Endothelial cell of umbilical vein (primary cell): ENCODE results near the gene LRRC7. TPM values are rescaled to one million over a fixed set of nuclear protein-coding genes. Genes with fewer than 3 reads are reported as not detected.

Source experiments
- BruUV-seq: library from RNA; stranded (reverse); fragments of 400-500 nt; replicated peaks from 2 replicates; lab custom pipeline; 2021; lab: Mats Ljungman, UMichigan
- CTCF ChIA-PET: fragments of 300-600, 350-600 bp; sonication (Branson Sonifier 250); formaldehyde crosslinking; loops from one replicate; lab custom pipeline; 2021; ENCODE audit warnings: antibody characterized with exemption, inconsistent platforms; lab: Charles Lee
- POLR2A ChIA-PET: fragments of 300-600, 350-600 bp; sonication (Branson Sonifier 250); formaldehyde crosslinking; loops from one replicate; lab custom pipeline; 2021; ENCODE audit warnings: antibody characterized with exemption, inconsistent platforms; lab: Charles Lee
- DNase-seq: peaks from one replicate; pipeline ENCODE4 v3.0.0-alpha.2; 2011; ENCODE audit warnings: low read depth, low spot score
- FAIRE-seq: peaks from 2 replicates; lab custom pipeline; 2011; peaks lifted over from hg19 to GRCh38; lab: Jason Lieb, UNC
- H2AFZ ChIP-seq: 2 replicates; pipeline ENCODE4 v1.6.0; 2012; ENCODE audit warnings: low read depth, low read length, control low read depth, inconsistent platforms
- H3K27ac ChIP-seq: 2 replicates; pipeline ENCODE4 v1.5.1; 2011; ENCODE audit warnings: low read depth, mild to moderate bottlenecking, control low read depth, low read length, moderate library complexity; ENCODE audit not compliant: insufficient read depth
- H3K27me3 ChIP-seq, 2 experiments: 2 replicates each; pipeline versions ENCODE4 v1.6.0 to v1.6.1; 2011; ENCODE audit warnings: low read length in 2 of 2, mixed read lengths in 1 of 2; ENCODE audit not compliant: control insufficient read depth in 2 of 2, insufficient read depth in 2 of 2
- H3K36me3 ChIP-seq, 2 experiments: 2 replicates in 1 of 2; 3 replicates in 1 of 2; pipeline ENCODE4 v1.5.1; 2011; ENCODE audit warnings: low read length in 2 of 2, mild to moderate bottlenecking in 1 of 2, moderate library complexity in 1 of 2; ENCODE audit not compliant: control insufficient read depth in 2 of 2, insufficient read depth in 2 of 2; ENCODE audit errors: extremely low read depth in 1 of 2
- H3K4me1 ChIP-seq: 3 replicates; pipeline ENCODE4 v1.5.1; 2011; ENCODE audit warnings: mild to moderate bottlenecking, low read length; ENCODE audit not compliant: control insufficient read depth, insufficient read depth; ENCODE audit errors: extremely low read depth
- H3K4me2 ChIP-seq: 2 replicates; pipeline ENCODE4 v1.6.1; 2011; ENCODE audit warnings: low read length, control low read depth, mixed read lengths; ENCODE audit not compliant: insufficient read depth
- H3K4me3 ChIP-seq, 3 experiments: fragments of 200-600 bp in 1 of 3; sonication (generic), shearing (Covaris generic) in 1 of 3; replicated peaks in 1 of 3; 2 replicates each; pipeline ENCODE4 v1.5.1; 2011 to 2016; ENCODE audit warnings: control low read depth in 3 of 3, low read length in 3 of 3, mild to moderate bottlenecking in 2 of 3, inconsistent platforms in 1 of 3, low read depth in 1 of 3, moderate library complexity in 1 of 3; ENCODE audit not compliant: insufficient read depth in 1 of 3
- H3K79me2 ChIP-seq: 2 replicates; pipeline ENCODE4 v1.6.0; 2012; ENCODE audit warnings: low read length, inconsistent platforms; ENCODE audit not compliant: control insufficient read depth, insufficient read depth
- H3K9ac ChIP-seq: replicated peaks from 2 replicates; pipeline ENCODE3; 2011; ENCODE audit warnings: low read length, control low read depth; ENCODE audit not compliant: insufficient read depth; ENCODE audit errors: extremely low read depth
- H3K9me1 ChIP-seq: replicated peaks from 3 replicates; pipeline ENCODE4 v1.6.0; 2011; ENCODE audit warnings: mild to moderate bottlenecking, low read length; ENCODE audit not compliant: control insufficient read depth, insufficient read depth; ENCODE audit errors: extremely low read depth
- H3K9me3 ChIP-seq: replicated peaks from 2 replicates; pipeline ENCODE4 v1.5.1; 2012; ENCODE audit warnings: low read length, inconsistent platforms; ENCODE audit not compliant: control insufficient read depth, insufficient read depth
- H4K20me1 ChIP-seq: replicated peaks from 2 replicates; pipeline ENCODE3; 2011; ENCODE audit warnings: mild to moderate bottlenecking, low read length; ENCODE audit not compliant: control insufficient read depth, insufficient read depth; ENCODE audit errors: extremely low read depth
- EZH2 ChIP-seq: IDR thresholded peaks from 2 replicates; pipeline ENCODE4 v1.6.1; 2012; ENCODE audit warnings: borderline replicate concordance, low read depth, mild to moderate bottlenecking, moderate library complexity, low read length, inconsistent platforms; ENCODE audit not compliant: severe bottlenecking
- FOS ChIP-seq: IDR thresholded peaks from 2 replicates; pipeline ENCODE4 v1.6.1; 2011; ENCODE audit warnings: mild to moderate bottlenecking, low read length, moderate library complexity, borderline replicate concordance; ENCODE audit not compliant: insufficient read depth
- GATA2 ChIP-seq: IDR thresholded peaks from 2 replicates; pipeline ENCODE4 v1.7.0; 2011; ENCODE audit warnings: low read depth, mild to moderate bottlenecking, moderate library complexity, mixed read lengths, low read length; ENCODE audit not compliant: insufficient read length, insufficient read depth
- JUN ChIP-seq: IDR thresholded peaks from 2 replicates; pipeline ENCODE4 v1.6.1; 2011; ENCODE audit warnings: borderline replicate concordance, low read depth; ENCODE audit not compliant: insufficient read length, insufficient read depth
- MYC ChIP-seq: IDR thresholded peaks from one replicate; pipeline ENCODE4 v1.6.1; 2011; ENCODE audit warnings: mild to moderate bottlenecking, low read depth, low read length
- POLR2A ChIP-seq: IDR thresholded peaks from 2 replicates; pipeline ENCODE4 v1.6.1; 2012; ENCODE audit warnings: low read depth, mild to moderate bottlenecking, control low read depth, low read length
- POLR2AphosphoS5 ChIP-seq: IDR thresholded peaks from 2 replicates; pipeline ENCODE4 v1.6.1; 2012; ENCODE audit warnings: low read depth, mild to moderate bottlenecking, control low read depth, low read length, moderate library complexity; ENCODE audit not compliant: insufficient read depth
- dilution Hi-C: fragments of 300-500 bp; cut with MboI; formaldehyde crosslinking; loops from one replicate; pipeline ENCODE4 v1.15.0; 2019; ENCODE audit warnings: low sequenced_read_pairs; ENCODE audit not compliant: extremely low pct_ligation_motif_present
- intact Hi-C: fragments of 100-400 bp; cut with micrococcal nuclease; formaldehyde crosslinking; loops from one replicate; pipeline ENCODE4 v1.10.0; 2022
- polyA plus RNA-seq, 4 experiments: library from polyadenylated mRNA; depleted of rRNA in 3 of 4; stranded (reverse) in 3 of 4; unstranded in 1 of 4; fragments of >200 nt; gene quantifications; 2 replicates each; pipeline versions ENCODE4 v1.2.1 to v1.2.3, GENCODE V29; 2011 to 2012; ENCODE audit warnings: missing spikeins in 1 of 4
- total RNA-seq: library from RNA; stranded (reverse); gene quantifications from 2 replicates; pipeline ENCODE4 v1.2.3, GENCODE V29; 2021
- TF ChIP-seq, protein P1 (sequence below): IDR thresholded peaks from 2 replicates; pipeline ENCODE4 v1.6.1; 2011; ENCODE audit not compliant: insufficient read depth, insufficient read length
- TF ChIP-seq, protein P2 (sequence below), 2 donors: IDR thresholded peaks; 1 replicate in 1 of 2; 2 replicates in 1 of 2; pipeline ENCODE4 v1.5.1; 2011; ENCODE audit warnings: low read length in 2 of 2, mild to moderate bottlenecking in 2 of 2, moderate library complexity in 2 of 2, control low read depth in 1 of 2, inconsistent platforms in 1 of 2, low read depth in 1 of 2; ENCODE audit not compliant: insufficient read depth in 1 of 2; ENCODE audit errors: extremely low read depth in 1 of 2

The LRRC7 gene
- total and polyA plus RNA-seq, 2 donors (not counting 3 experiments of a cell fraction or from before 2014, with no cell fraction given) = 0.11 to 0.58 TPM

DNA sequence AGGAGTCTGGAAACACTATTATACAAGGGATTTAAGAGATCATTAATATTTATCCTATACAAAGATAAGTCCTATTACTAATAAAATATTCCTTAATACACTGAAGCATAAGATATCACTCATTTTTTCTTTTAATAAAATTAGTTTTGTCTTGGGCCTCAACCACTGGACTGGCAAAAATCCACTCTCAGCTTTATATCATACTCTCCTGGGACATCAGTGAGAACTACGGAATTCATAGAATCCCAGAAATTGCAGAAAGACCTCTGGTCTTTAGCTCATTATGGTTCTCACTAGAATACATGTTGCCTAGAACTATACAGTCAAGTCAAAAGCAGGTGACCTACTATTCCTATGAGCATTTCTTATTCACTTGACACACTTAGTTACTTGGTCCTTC lies 352.7 kb downstream of the LRRC7 start:
- dilution Hi-C loops (no loop called here), intact Hi-C loops (no loop called here)
- no TSS peak for BruUV-seq
- Histone ChIP-seq H4K20me1 (no peaks in the 10 kb centered on the region), H3K9me3 (no peaks in the 10 kb centered on the region), H3K4me1 (peaks cover 4% of the 10 kb centered on the region), H3K9me1 (no peaks in the 10 kb centered on the region), H3K36me3 (no peaks in the 10 kb centered on the region), H3K4me3 (no peak overlapping the region), H3K79me2 (no peaks in the 10 kb centered on the region), H3K4me2 (no peak overlapping the region), H3K27ac (no peak overlapping the region), H3K9ac (no peak overlapping the region), H3K27me3 (no peaks in the 10 kb centered on the region), H2AFZ (no peak overlapping the region)
- DNase-seq = no peak
- ChIA-PET POLR2A (no interaction called here), CTCF (no interaction called here)
- TF ChIP-seq MYC (no peak), POLR2A (no peak), POLR2AphosphoS5 (no peak), EZH2 (no peak), FOS (no peak), JUN (no peak), GATA2 (no peak)
- TF ChIP-seq, protein P1, sequence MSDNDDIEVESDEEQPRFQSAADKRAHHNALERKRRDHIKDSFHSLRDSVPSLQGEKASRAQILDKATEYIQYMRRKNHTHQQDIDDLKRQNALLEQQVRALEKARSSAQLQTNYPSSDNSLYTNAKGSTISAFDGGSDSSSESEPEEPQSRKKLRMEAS = no peak
- TF ChIP-seq, protein P2, sequence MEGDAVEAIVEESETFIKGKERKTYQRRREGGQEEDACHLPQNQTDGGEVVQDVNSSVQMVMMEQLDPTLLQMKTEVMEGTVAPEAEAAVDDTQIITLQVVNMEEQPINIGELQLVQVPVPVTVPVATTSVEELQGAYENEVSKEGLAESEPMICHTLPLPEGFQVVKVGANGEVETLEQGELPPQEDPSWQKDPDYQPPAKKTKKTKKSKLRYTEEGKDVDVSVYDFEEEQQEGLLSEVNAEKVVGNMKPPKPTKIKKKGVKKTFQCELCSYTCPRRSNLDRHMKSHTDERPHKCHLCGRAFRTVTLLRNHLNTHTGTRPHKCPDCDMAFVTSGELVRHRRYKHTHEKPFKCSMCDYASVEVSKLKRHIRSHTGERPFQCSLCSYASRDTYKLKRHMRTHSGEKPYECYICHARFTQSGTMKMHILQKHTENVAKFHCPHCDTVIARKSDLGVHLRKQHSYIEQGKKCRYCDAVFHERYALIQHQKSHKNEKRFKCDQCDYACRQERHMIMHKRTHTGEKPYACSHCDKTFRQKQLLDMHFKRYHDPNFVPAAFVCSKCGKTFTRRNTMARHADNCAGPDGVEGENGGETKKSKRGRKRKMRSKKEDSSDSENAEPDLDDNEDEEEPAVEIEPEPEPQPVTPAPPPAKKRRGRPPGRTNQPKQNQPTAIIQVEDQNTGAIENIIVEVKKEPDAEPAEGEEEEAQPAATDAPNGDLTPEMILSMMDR (IDR thresholded peaks at IDR 0.05; ENCODE audit: extremely low read depth in 1 of 2, insufficient read depth in 1 of 2, low read depth in 1 of 2, low read length in 2 of 2) = no peak
- no peak for FAIRE-seq
